A673 (cell line): ENCODE data around the gene CDK14.

Experiments
- EZH2 ChIP-seq: fragments of 200-600 bp; sonication (generic); IDR thresholded peaks from 2 replicates; pipeline ENCODE4 v1.6.1; 2017; ENCODE audit warnings: borderline replicate concordance, low read depth, mild to moderate bottlenecking, mixed read lengths, antibody characterized with exemption, low read length; ENCODE audit not compliant: poor library complexity, severe bottlenecking
- TF ChIP-seq, protein P1 (sequence below): fragments of 300-800, 200-600 bp; sonication (generic); conservative IDR thresholded peaks from 2 replicates; pipeline ENCODE4 v1.5.1; 2017; ENCODE audit warnings: low read depth, mild to moderate bottlenecking, antibody characterized with exemption, low read length, moderate library complexity, mixed read lengths

DNA sequence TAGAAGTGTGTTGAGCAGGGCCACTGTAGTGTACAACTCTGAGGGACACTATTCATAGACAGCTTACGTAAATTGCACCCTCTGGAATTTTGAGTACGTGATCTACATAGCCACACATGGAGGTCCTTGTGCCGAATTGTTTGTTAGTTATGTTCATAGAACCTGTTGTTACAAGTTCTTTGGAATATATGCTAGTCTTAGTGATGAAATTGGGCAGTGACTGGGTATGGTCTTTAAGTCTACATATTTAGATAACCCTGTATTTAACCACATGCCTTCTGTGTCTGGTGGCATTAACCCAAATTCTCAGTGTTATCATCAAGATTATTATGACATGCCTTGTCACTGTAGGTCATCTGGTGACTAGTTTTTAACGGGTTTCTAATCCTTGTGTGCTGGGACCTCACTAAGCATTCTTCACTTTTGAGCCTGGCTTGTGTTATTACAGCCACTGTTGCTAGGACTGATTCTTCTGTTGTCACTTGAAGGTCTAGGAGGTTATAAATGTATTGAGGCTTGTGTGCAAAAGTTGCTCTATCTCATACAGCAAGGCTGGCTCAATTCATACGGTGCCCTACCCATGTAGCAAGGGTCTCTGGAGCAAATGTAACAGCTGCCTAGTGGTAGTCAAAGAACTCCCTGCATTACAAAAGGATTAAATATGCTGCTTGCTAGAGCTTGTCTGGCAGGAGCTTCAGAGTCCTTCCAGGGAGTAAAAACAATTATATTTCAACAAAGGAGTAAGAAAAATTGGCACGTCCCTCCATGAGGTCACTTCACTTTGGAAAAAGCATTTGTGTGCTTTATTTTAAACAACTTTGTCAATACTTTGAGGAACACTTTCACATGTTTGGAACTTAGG is 65.4 kb downstream of the CDK14 start:
- TF ChIP-seq, protein P1, sequence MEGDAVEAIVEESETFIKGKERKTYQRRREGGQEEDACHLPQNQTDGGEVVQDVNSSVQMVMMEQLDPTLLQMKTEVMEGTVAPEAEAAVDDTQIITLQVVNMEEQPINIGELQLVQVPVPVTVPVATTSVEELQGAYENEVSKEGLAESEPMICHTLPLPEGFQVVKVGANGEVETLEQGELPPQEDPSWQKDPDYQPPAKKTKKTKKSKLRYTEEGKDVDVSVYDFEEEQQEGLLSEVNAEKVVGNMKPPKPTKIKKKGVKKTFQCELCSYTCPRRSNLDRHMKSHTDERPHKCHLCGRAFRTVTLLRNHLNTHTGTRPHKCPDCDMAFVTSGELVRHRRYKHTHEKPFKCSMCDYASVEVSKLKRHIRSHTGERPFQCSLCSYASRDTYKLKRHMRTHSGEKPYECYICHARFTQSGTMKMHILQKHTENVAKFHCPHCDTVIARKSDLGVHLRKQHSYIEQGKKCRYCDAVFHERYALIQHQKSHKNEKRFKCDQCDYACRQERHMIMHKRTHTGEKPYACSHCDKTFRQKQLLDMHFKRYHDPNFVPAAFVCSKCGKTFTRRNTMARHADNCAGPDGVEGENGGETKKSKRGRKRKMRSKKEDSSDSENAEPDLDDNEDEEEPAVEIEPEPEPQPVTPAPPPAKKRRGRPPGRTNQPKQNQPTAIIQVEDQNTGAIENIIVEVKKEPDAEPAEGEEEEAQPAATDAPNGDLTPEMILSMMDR: no peak
- TF ChIP-seq EZH2: no peak
